SK-N-SH treated with all-trans-retinoic acid at 6 μM for 48 hours (cell line): ENCODE data around the gene CAMK1.
A peak's percentile ranks its signal among the peaks of the same experiment; 100 is the strongest.

Experiments used
- ATAC-seq: fragments of 200-7000 bp; cut with Tn5 transposase; 3 replicates; pipeline ENCODE4 v1.9.1; 2020; ENCODE audit warnings: mild to moderate bottlenecking, moderate library complexity
- ARNTL ChIP-seq: fragments of 450-650 bp; formaldehyde crosslinking; IDR thresholded peaks from 2 replicates; pipeline ENCODE4 v1.5.0; 2020; ENCODE audit warnings: low read depth, mild to moderate bottlenecking, moderate library complexity, borderline replicate concordance
- BACH2 ChIP-seq: fragments of 250-450 bp; sonication (Bioruptor Pico); IDR thresholded peaks from 2 replicates; pipeline ENCODE4 v1.9.0; 2021; ENCODE audit warnings: mild to moderate bottlenecking, borderline replicate concordance
- CREB5 ChIP-seq: fragments of 250-450 bp; sonication (Bioruptor Pico); IDR thresholded peaks from 2 replicates; pipeline ENCODE4 v1.5.1; 2020; ENCODE audit warnings: low read depth, mild to moderate bottlenecking, moderate library complexity
- CSDC2 ChIP-seq: fragments of 250-450 bp; sonication (Bioruptor Pico); IDR thresholded peaks from 2 replicates; pipeline ENCODE4 v1.5.0; 2020; ENCODE audit warnings: mild to moderate bottlenecking, moderate library complexity
- ESRRG ChIP-seq: fragments of 250-450 bp; sonication (Bioruptor Pico); IDR thresholded peaks from 2 replicates; pipeline ENCODE4 v1.6.1; 2021; ENCODE audit warnings: mild to moderate bottlenecking
- GLIS3 ChIP-seq: fragments of 250-450 bp; sonication (Bioruptor Pico); IDR thresholded peaks from 2 replicates; pipeline ENCODE4 v1.5.0; 2020; ENCODE audit warnings: mild to moderate bottlenecking, moderate library complexity
- ISL1 ChIP-seq: fragments of 250-450 bp; sonication (Bioruptor Pico); IDR thresholded peaks from 2 replicates; pipeline ENCODE4 v2.1.2; 2022; ENCODE audit warnings: mild to moderate bottlenecking, moderate library complexity
- OSR1 ChIP-seq: fragments of 250-450 bp; sonication (Bioruptor Pico); IDR thresholded peaks from 2 replicates; pipeline ENCODE4 v1.8.0; 2022; ENCODE audit warnings: moderate library complexity, mild to moderate bottlenecking, inconsistent platforms
- PATZ1 ChIP-seq: fragments of 250-450 bp; sonication (Bioruptor Pico); IDR thresholded peaks from 2 replicates; pipeline ENCODE4 v1.8.0; 2020; ENCODE audit warnings: mild to moderate bottlenecking, moderate library complexity, borderline replicate concordance
- PPARA ChIP-seq: fragments of 250-450 bp; sonication (Bioruptor Pico); IDR thresholded peaks from 2 replicates; pipeline ENCODE4 v1.5.0; 2020; ENCODE audit warnings: mild to moderate bottlenecking, borderline replicate concordance
- RARB ChIP-seq: fragments of 250-450 bp; sonication (Bioruptor Pico); IDR thresholded peaks from 2 replicates; pipeline ENCODE4 v1.8.0; 2021; ENCODE audit warnings: mild to moderate bottlenecking, moderate library complexity
- SNAI2 ChIP-seq: fragments of 250-450 bp; sonication (Bioruptor Pico); IDR thresholded peaks from 2 replicates; pipeline ENCODE4 v1.5.0; 2020; ENCODE audit warnings: mild to moderate bottlenecking, moderate library complexity
- TCF4 ChIP-seq: fragments of 250-450 bp; sonication (Bioruptor Pico); IDR thresholded peaks from 2 replicates; pipeline ENCODE4 v1.8.0; 2021; ENCODE audit warnings: mild to moderate bottlenecking, moderate library complexity, borderline replicate concordance
- TSHZ2 ChIP-seq: fragments of 250-450 bp; sonication (Bioruptor Pico); IDR thresholded peaks from 2 replicates; pipeline ENCODE4 v1.5.0; 2020; ENCODE audit warnings: mild to moderate bottlenecking, moderate library complexity
- ZC3H10 ChIP-seq: fragments of 250-450 bp; sonication (Bioruptor Pico); IDR thresholded peaks from 2 replicates; pipeline ENCODE4 v1.5.1; 2021; ENCODE audit warnings: mild to moderate bottlenecking, moderate library complexity
- ZFP3 ChIP-seq: fragments of 250-450 bp; sonication (Bioruptor Pico); IDR thresholded peaks from 2 replicates; pipeline ENCODE4 v1.5.0; 2020; ENCODE audit warnings: mild to moderate bottlenecking, moderate library complexity
- ZFP30 ChIP-seq: fragments of 450-650 bp; formaldehyde crosslinking; IDR thresholded peaks from 2 replicates; pipeline ENCODE4 v1.5.0; 2022; ENCODE audit warnings: mild to moderate bottlenecking, moderate library complexity
- ZNF70 ChIP-seq: fragments of 450-650 bp; formaldehyde crosslinking; IDR thresholded peaks from 2 replicates; pipeline ENCODE4 v1.5.0; 2020; ENCODE audit warnings: mild to moderate bottlenecking, moderate library complexity
- ZNF8 ChIP-seq: fragments of 450-650 bp; formaldehyde crosslinking; IDR thresholded peaks from 2 replicates; pipeline ENCODE4 v1.5.0; 2020; ENCODE audit warnings: mild to moderate bottlenecking, moderate library complexity
- TF ChIP-seq, protein P1 (sequence below): fragments of 250-450 bp; sonication (Bioruptor Pico); IDR thresholded peaks from 2 replicates; pipeline ENCODE4 v1.5.1; 2021; ENCODE audit warnings: mild to moderate bottlenecking, moderate library complexity
- TF ChIP-seq, protein P2 (sequence below): fragments of 250-450 bp; sonication (Bioruptor Pico); IDR thresholded peaks from 2 replicates; pipeline ENCODE4 v1.8.0; 2021; ENCODE audit warnings: low read depth, mild to moderate bottlenecking, moderate library complexity, borderline replicate concordance

The CAMK1 gene

DNA sequence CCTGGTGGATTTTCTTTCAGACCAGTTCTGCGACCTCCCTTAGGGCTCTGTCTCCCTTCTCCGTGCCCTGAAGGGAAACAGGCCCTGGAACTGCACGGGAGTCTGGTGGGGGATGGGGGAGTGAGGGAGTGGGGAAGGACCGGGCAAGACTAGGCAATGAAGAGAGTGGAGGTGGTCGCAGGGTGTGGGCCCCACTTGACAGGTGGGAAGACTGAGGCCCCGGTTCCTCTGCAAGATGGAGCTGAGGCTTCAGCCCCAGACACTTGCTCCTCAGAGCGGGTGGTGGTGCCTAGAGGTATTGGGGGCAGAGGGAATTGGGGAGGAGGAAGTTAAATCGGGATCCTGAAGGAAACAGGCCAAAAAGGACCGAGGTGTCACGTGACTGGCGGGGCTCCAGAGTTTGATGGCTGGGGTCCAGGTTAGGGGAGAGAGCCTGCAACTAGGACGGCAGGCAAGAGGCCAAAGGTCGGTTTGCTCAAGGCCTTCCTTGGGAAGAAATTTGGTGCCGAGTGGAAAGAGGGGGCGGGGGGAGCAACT is 597 bp upstream of the CAMK1 start (continued):
- no peak for TF ChIP-seq CREB5 (CRISPR knock-in tag)

- no peak for TF ChIP-seq ZFP3
- no peak for TF ChIP-seq BACH2
- no peak for TF ChIP-seq TCF4
- no peak for TF ChIP-seq TSHZ2 (CRISPR knock-in tag)
- ATAC-seq: peak; percentile 8
These were observed 735 bp downstream of the CAMK1 start for GRCh38 chr3:9769012-9769411.

GRCh38 chr3:9768141-9768775 is 1.5 kb downstream of the CAMK1 start:
- no peak for ATAC-seq
- TF ChIP-seq ESRRG (CRISPR knock-in tag) (no peak), ZC3H10 (CRISPR knock-in tag) (no peak), OSR1 (CRISPR knock-in tag) (no peak), ZNF8 (CRISPR knock-in tag) (no peak), RARB (no peak), BACH2 (no peak), ARNTL (CRISPR knock-in tag) (no peak), ZNF70 (CRISPR knock-in tag) (no peak), TCF4 (no peak), CSDC2 (CRISPR knock-in tag) (no peak), ZFP30 (no peak), ISL1 (CRISPR knock-in tag) (no peak)

DNA sequence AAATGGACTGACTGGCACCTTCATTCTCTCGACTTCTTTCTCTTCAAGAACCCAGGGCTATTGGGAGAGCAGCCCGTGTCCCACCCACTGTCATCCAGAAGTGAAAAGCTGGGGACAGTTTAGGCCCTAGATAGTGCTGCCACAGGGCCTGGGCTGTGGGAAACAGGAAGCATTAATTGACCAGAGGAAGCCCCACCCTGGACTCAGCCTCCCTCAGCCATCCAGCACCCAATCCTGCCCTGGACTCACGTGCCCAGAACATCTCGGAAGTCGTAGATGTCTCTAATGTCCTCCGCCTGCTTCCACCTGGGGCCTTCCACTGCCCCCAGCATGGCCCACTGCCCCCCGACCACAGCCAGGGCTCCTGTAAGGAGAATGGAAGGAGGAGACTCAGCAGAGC is 2.3 kb downstream of the CAMK1 start:
- ATAC-seq: no peak
- TF ChIP-seq PPARA (CRISPR knock-in tag) (no peak), GLIS3 (CRISPR knock-in tag) (no peak), CSDC2 (CRISPR knock-in tag) (no peak), SNAI2 (no peak), TCF4 (no peak), BACH2 (no peak), ZFP30 (no peak), CREB5 (CRISPR knock-in tag) (no peak), ARNTL (CRISPR knock-in tag) (no peak), ISL1 (CRISPR knock-in tag) (no peak), TSHZ2 (CRISPR knock-in tag) (no peak), PATZ1 (CRISPR knock-in tag) (no peak), ESRRG (CRISPR knock-in tag) (no peak)
- TF ChIP-seq, protein P1, sequence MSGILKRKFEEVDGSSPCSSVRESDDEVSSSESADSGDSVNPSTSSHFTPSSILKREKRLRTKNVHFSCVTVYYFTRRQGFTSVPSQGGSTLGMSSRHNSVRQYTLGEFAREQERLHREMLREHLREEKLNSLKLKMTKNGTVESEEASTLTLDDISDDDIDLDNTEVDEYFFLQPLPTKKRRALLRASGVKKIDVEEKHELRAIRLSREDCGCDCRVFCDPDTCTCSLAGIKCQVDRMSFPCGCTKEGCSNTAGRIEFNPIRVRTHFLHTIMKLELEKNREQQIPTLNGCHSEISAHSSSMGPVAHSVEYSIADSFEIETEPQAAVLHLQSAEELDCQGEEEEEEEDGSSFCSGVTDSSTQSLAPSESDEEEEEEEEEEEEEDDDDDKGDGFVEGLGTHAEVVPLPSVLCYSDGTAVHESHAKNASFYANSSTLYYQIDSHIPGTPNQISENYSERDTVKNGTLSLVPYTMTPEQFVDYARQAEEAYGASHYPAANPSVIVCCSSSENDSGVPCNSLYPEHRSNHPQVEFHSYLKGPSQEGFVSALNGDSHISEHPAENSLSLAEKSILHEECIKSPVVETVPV: no peak
- TF ChIP-seq, protein P2, sequence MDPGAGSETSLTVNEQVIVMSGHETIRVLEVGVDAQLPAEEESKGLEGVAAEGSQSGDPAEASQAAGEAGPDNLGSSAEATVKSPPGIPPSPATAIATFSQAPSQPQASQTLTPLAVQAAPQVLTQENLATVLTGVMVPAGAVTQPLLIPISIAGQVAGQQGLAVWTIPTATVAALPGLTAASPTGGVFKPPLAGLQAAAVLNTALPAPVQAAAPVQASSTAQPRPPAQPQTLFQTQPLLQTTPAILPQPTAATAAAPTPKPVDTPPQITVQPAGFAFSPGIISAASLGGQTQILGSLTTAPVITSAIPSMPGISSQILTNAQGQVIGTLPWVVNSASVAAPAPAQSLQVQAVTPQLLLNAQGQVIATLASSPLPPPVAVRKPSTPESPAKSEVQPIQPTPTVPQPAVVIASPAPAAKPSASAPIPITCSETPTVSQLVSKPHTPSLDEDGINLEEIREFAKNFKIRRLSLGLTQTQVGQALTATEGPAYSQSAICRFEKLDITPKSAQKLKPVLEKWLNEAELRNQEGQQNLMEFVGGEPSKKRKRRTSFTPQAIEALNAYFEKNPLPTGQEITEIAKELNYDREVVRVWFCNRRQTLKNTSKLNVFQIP: no peak
